HepG2 (cell line): ENCODE measurements around the gene NOP9. TPM values are rescaled to one million over a fixed set of nuclear protein-coding genes. Genes with fewer than 3 reads are reported as not detected.

Source experiments
- NFIB ChIP-seq: sonication (generic); formaldehyde crosslinking; IDR thresholded peaks from 2 replicates; pipeline ENCODE4 v1.9.0; 2021; ENCODE audit warnings: missing genetic modification reagents, mild to moderate bottlenecking, borderline replicate concordance
- SIX1 ChIP-seq: sonication (generic); formaldehyde crosslinking; IDR thresholded peaks from 2 replicates; pipeline ENCODE4 v1.4.0; 2020; ENCODE audit warnings: missing genetic modification reagents, borderline replicate concordance
- ZNF646 ChIP-seq: sonication (generic); formaldehyde crosslinking; IDR thresholded peaks from 2 replicates; pipeline ENCODE4 v1.9.0; 2021; ENCODE audit warnings: mild to moderate bottlenecking, missing genetic modification reagents
- ZNF790 ChIP-seq: sonication (generic); formaldehyde crosslinking; IDR thresholded peaks from 2 replicates; pipeline ENCODE4 v1.8.0; 2022; ENCODE audit warnings: missing genetic modification reagents, mild to moderate bottlenecking, borderline replicate concordance
- polyA plus RNA-seq, 8 experiments: library from polyadenylated mRNA; depleted of rRNA in 3 of 8; stranded (reverse) in 7 of 8; unstranded in 1 of 8; fragments of >200 nt; fragmentation: Illumina TruSeq in 4 of 8; extraction: Trizol in 4 of 8; gene quantifications; 2 replicates each; pipeline versions ENCODE4 v1.2.1 to v1.2.3, GENCODE V29; 2011 to 2016; ENCODE audit warnings: low read depth in 4 of 8, missing spikeins in 1 of 8, mixed read lengths in 1 of 8; ENCODE audit not compliant: insufficient read depth in 1 of 8
- total RNA-seq, 5 experiments: library from RNA; depleted of rRNA; stranded (reverse); fragments of >200 nt; fragmentation: Illumina TruSeq; extraction: Trizol; gene quantifications; 2 replicates each; pipeline ENCODE4 v1.2.3, GENCODE V29; 2016; ENCODE audit warnings: low read depth in 1 of 5
- TF ChIP-seq, protein P1 (sequence below): sonication (generic); formaldehyde crosslinking; IDR thresholded peaks from 2 replicates; pipeline ENCODE4 v1.4.0; 2020; ENCODE audit warnings: missing genetic modification reagents

The NOP9 gene
- total and polyA plus RNA-seq, 2 of the 13 experiments (the other 11 are each of a cell fraction or from before 2014, with no cell fraction given): 24.5 to 61.6 TPM

GRCh38 chr14:24327303-24327702 lies 27.7 kb downstream of the NOP9 start (continued):
- TF ChIP-seq, protein P1, sequence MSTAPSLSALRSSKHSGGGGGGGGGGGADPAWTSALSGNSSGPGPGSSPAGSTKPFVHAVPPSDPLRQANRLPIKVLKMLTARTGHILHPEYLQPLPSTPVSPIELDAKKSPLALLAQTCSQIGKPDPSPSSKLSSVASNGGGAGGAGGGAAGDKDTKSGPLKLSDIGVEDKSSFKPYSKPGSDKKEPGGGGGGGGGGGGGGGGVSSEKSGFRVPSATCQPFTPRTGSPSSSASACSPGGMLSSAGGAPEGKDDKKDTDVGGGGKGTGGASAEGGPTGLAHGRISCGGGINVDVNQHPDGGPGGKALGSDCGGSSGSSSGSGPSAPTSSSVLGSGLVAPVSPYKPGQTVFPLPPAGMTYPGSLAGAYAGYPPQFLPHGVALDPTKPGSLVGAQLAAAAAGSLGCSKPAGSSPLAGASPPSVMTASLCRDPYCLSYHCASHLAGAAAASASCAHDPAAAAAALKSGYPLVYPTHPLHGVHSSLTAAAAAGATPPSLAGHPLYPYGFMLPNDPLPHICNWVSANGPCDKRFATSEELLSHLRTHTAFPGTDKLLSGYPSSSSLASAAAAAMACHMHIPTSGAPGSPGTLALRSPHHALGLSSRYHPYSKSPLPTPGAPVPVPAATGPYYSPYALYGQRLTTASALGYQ: no peak
- 0 out of 2 replicates have a peak, but pooled peaks have one; percentile 9 for TF ChIP-seq NFIB
- TF ChIP-seq ZNF790: no peak
- no peak for TF ChIP-seq ZNF646 (CRISPR knock-in tag)
- no peak for TF ChIP-seq SIX1 (CRISPR knock-in tag)
